Smooth muscle cell (in vitro differentiated cells): Measurements from ENCODE around the gene FHIT. TPM values are rescaled to one million over a fixed set of nuclear protein-coding genes. Genes with fewer than 3 reads are reported as not detected.

Source experiments
- DNase-seq: peaks from one replicate; lab custom pipeline; 2025; ENCODE audit not compliant: unreplicated experiment; lab: John Stamatoyannopoulos, UW
- H2AFZ ChIP-seq: fragments of 200-600 bp; sonication (generic); 2 replicates; pipeline ENCODE4 v1.6.0; 2016; ENCODE audit warnings: antibody characterized with exemption, low read depth, mild to moderate bottlenecking
- H3F3A ChIP-seq: fragments of 200-600 bp; sonication (generic); 2 replicates; pipeline ENCODE4 v1.6.0; 2017; ENCODE audit warnings: antibody characterized with exemption, low read depth
- H3K27ac ChIP-seq: fragments of 200-600 bp; sonication (generic); 2 replicates; pipeline ENCODE4 v1.5.1; 2016; ENCODE audit warnings: low read depth, mild to moderate bottlenecking
- H3K27me3 ChIP-seq: fragments of 200-600 bp; sonication (generic); 2 replicates; pipeline ENCODE4 v1.6.1; 2016; ENCODE audit warnings: low read depth, mild to moderate bottlenecking
- H3K36me3 ChIP-seq: fragments of 200-600 bp; sonication (generic); 2 replicates; pipeline ENCODE4 v1.5.1; 2016; ENCODE audit warnings: low read depth
- H3K4me1 ChIP-seq: fragments of 200-600 bp; sonication (generic); 2 replicates; pipeline ENCODE4 v1.5.1; 2016; ENCODE audit warnings: low read depth
- H3K4me2 ChIP-seq: fragments of 200-600 bp; sonication (generic); 2 replicates; pipeline ENCODE4 v1.6.0; 2016; ENCODE audit warnings: mild to moderate bottlenecking
- H3K4me3 ChIP-seq: fragments of 200-600 bp; sonication (generic); 2 replicates; pipeline ENCODE4 v1.5.1; 2016; ENCODE audit warnings: mild to moderate bottlenecking
- H3K79me2 ChIP-seq: fragments of 200-600 bp; sonication (generic); 2 replicates; pipeline ENCODE4 v1.6.0; 2016; ENCODE audit warnings: low read depth, mild to moderate bottlenecking
- H3K9ac ChIP-seq: fragments of 200-600 bp; sonication (generic); 2 replicates; pipeline ENCODE4 v1.6.0; 2016; ENCODE audit warnings: low read depth
- H3K9me3 ChIP-seq: fragments of 200-600 bp; sonication (generic); replicated peaks from 2 replicates; pipeline ENCODE4 v1.5.1; 2016; ENCODE audit warnings: low read depth
- H4K20me1 ChIP-seq: fragments of 200-600 bp; sonication (generic); 2 replicates; pipeline ENCODE4 v1.6.0; 2016; ENCODE audit warnings: low read depth
- CTCF ChIP-seq: fragments of 200-600 bp; sonication (generic); IDR thresholded peaks from 2 replicates; pipeline ENCODE4 v1.5.1; 2017; ENCODE audit warnings: borderline replicate concordance, mild to moderate bottlenecking, antibody characterized with exemption; ENCODE audit not compliant: insufficient read depth, poor library complexity, severe bottlenecking
- WGBS: methylation state at CpG from one replicate; pipeline ENCODE4 v1.1.7; 2016; ENCODE audit warnings: low lambda C conversion rate; 5-methylcytosine and 5-hydroxymethylcytosine counted together
- polyA plus RNA-seq: library from polyadenylated mRNA; unstranded; fragments of >200 nt; fragmentation: Nextera tagmentation; extraction: Ambion mirVana; gene quantifications from 2 replicates; pipeline ENCODE4 v1.2.1, GENCODE V29; 2016
- total RNA-seq: library from RNA; depleted of rRNA; stranded (reverse); fragments of >200 nt; gene quantifications from 2 replicates; pipeline ENCODE4 v1.2.3, GENCODE V29; 2014

Gene FHIT
- total and polyA plus RNA-seq, 2 experiments from 2014 or later, result 5.9 to 6.7 TPM

GRCh38 chr3:61015408-61015807 lies 235.8 kb downstream of the FHIT start:
- peak overlapping the region; percentile 24 for H3K4me2 ChIP-seq
- H2AFZ ChIP-seq, result no peak overlapping the region
- no peak for TF ChIP-seq CTCF
- H3K79me2 ChIP-seq, result no peaks in the 10 kb centered on the region
- no peak overlapping the region for H3K9ac ChIP-seq
- H3K9me3 ChIP-seq, result no peaks in the 10 kb centered on the region
- no peak for DNase-seq
- H3F3A ChIP-seq, result no peaks in the 10 kb centered on the region
- no peaks in the 10 kb centered on the region for H3K27me3 ChIP-seq
- no peaks in the 10 kb centered on the region for H3K36me3 ChIP-seq
- WGBS, result 82% methylated on average over 2 of the region's 2 CpGs
- no peak overlapping the region for H3K27ac ChIP-seq
- no peaks in the 10 kb centered on the region for H4K20me1 ChIP-seq
- no peak overlapping the region for H3K4me3 ChIP-seq
- H3K4me1 ChIP-seq, result no peaks in the 10 kb centered on the region

GRCh38 chr3:61008998-61009380 lies 242.3 kb downstream of the FHIT start:
- DNase-seq, result no peak
- H3F3A ChIP-seq, result no peaks in the 10 kb centered on the region

GRCh38 chr3:61008153-61008997 lies 242.9 kb downstream of the FHIT start:
- TF ChIP-seq CTCF, result no peak
- H3K36me3 ChIP-seq, result no peaks in the 10 kb centered on the region
- H3K9ac ChIP-seq, result no peak overlapping the region
- H3K4me3 ChIP-seq, result no peak overlapping the region
- H2AFZ ChIP-seq, result no peak overlapping the region
- WGBS, result 79% methylated on average over 5 of the region's 5 CpGs
- H3K9me3 ChIP-seq, result no peaks in the 10 kb centered on the region
- H3K4me1 ChIP-seq, result peaks cover 14% of the 10 kb centered on the region
- no peak overlapping the region for H3K4me2 ChIP-seq
- H3K27me3 ChIP-seq, result no peaks in the 10 kb centered on the region
- H4K20me1 ChIP-seq, result no peaks in the 10 kb centered on the region
- H3F3A ChIP-seq, result no peaks in the 10 kb centered on the region
- H3K79me2 ChIP-seq, result no peaks in the 10 kb centered on the region
- H3K27ac ChIP-seq, result no peak overlapping the region
- DNase-seq, result no peak

More at GRCh38 chr3:61008998-61009380, 242.3 kb downstream of the FHIT start:
- Histone ChIP-seq H3K9me3 (no peaks in the 10 kb centered on the region), H3K9ac (no peak overlapping the region), H3K4me2 (no peak overlapping the region), H3K36me3 (no peaks in the 10 kb centered on the region), H3K27me3 (no peaks in the 10 kb centered on the region), H4K20me1 (no peaks in the 10 kb centered on the region), H2AFZ (no peak overlapping the region), H3K4me3 (no peak overlapping the region), H3K4me1 (peaks cover 14% of the 10 kb centered on the region), H3K27ac (no peak overlapping the region), H3K79me2 (no peaks in the 10 kb centered on the region)
- no peak for TF ChIP-seq CTCF
- WGBS, result 47% methylated on average over 5 of the region's 5 CpGs

- Histone ChIP-seq H3F3A (no peaks in the 10 kb centered on the region), H4K20me1 (no peaks in the 10 kb centered on the region), H3K9ac (no peak overlapping the region), H3K4me2 (no peak overlapping the region), H3K27me3 (no peaks in the 10 kb centered on the region), H3K4me3 (no peak overlapping the region), H3K4me1 (peaks cover 14% of the 10 kb centered on the region), H3K79me2 (no peaks in the 10 kb centered on the region), H3K36me3 (no peaks in the 10 kb centered on the region), H2AFZ (no peak overlapping the region), H3K27ac (no peak overlapping the region), H3K9me3 (no peaks in the 10 kb centered on the region)
- TF ChIP-seq CTCF, result no peak
- 69% methylated on average over 4 of the region's 4 CpGs for WGBS
- no peak for DNase-seq
Measured at GRCh38 chr3:61005591-61005990, 245.7 kb downstream of the FHIT start.
